Memory B cell (primary cell): ENCODE data around the gene SEMA4C.
"Not testable (repeated sequence)": the region's sequence is repeated elsewhere in the genome, so short reads cannot be mapped to it uniquely, and the experiment has no call there.

ENCODE experiments used
- ATAC-seq: fragments of 150-1000 bp; cut with Tn5 transposase; 2 replicates; pipeline ENCODE4 v1.10.0; 2021; ENCODE audit warnings: low read depth, mild to moderate bottlenecking, moderate library complexity
- DNase-seq, 2 donors: peaks; one replicate each; pipeline ENCODE4 v3.0.0; 2022; ENCODE audit warnings: low spot score in 2 of 2
- H3K27ac Mint-ChIP-seq: one replicate; pipeline ENCODE4 v1.8.0; 2022; ENCODE audit warnings: mild to moderate bottlenecking, moderate library complexity, mixed read lengths
- H3K27me3 Mint-ChIP-seq: one replicate; pipeline ENCODE4 v1.8.0; 2022; ENCODE audit warnings: mixed read lengths
- H3K36me3 Mint-ChIP-seq: one replicate; pipeline ENCODE4 v1.8.0; 2022; ENCODE audit warnings: mild to moderate bottlenecking, mixed read lengths
- H3K4me1 Mint-ChIP-seq: one replicate; pipeline ENCODE4 v1.8.0; 2022; ENCODE audit warnings: mixed read lengths
- H3K4me3 Mint-ChIP-seq: one replicate; pipeline ENCODE4 v1.8.0; 2022; ENCODE audit warnings: mild to moderate bottlenecking, moderate library complexity, mixed read lengths
- H3K9me3 Mint-ChIP-seq: one replicate; pipeline ENCODE4 v1.8.0; 2022; ENCODE audit warnings: mixed read lengths

The SEMA4C gene

GRCh38 chr2:96870626-96871255 is 861 bp upstream of the SEMA4C start:
- no peak for ATAC-seq
- DNase-seq, result no peak
- peak overlapping the region; percentile 82 for H3K4me3 Mint-ChIP-seq
- peaks cover 20% of the 10 kb centered on the region for H3K4me1 Mint-ChIP-seq
- H3K9me3 Mint-ChIP-seq, result no peaks in the 10 kb centered on the region
- no peak overlapping the region for H3K27ac Mint-ChIP-seq
- no peaks in the 10 kb centered on the region for H3K36me3 Mint-ChIP-seq
- peaks cover 7% of the 10 kb centered on the region for H3K27me3 Mint-ChIP-seq

- DNase-seq (no peak), ATAC-seq (no peak)
- H3K4me3 Mint-ChIP-seq, result no peak overlapping the region
- peaks cover 16% of the 10 kb centered on the region for H3K4me1 Mint-ChIP-seq
- no peak overlapping the region for H3K27ac Mint-ChIP-seq
- H3K36me3 Mint-ChIP-seq, result no peaks in the 10 kb centered on the region
- H3K27me3 Mint-ChIP-seq, result peaks cover 10% of the 10 kb centered on the region
- no peaks in the 10 kb centered on the region for H3K9me3 Mint-ChIP-seq
Measured at GRCh38 chr2:96869281-96869821, 529 bp downstream of the SEMA4C start.

- H3K27me3 Mint-ChIP-seq, result peaks cover 10% of the 10 kb centered on the region
- peaks cover 12% of the 10 kb centered on the region for H3K4me1 Mint-ChIP-seq
- ATAC-seq (peak; percentile 32), DNase-seq (peak in 1 of 2 donors; percentile 63)
- H3K36me3 Mint-ChIP-seq, result no peaks in the 10 kb centered on the region
- H3K9me3 Mint-ChIP-seq, result no peaks in the 10 kb centered on the region
- peak overlapping the region; percentile 80 for H3K4me3 Mint-ChIP-seq
- no peak overlapping the region for H3K27ac Mint-ChIP-seq
Measured at GRCh38 chr2:96868555-96869280, 1.2 kb downstream of the SEMA4C start.

GRCh38 chr2:96867756-96868554 is 1.9 kb downstream of the SEMA4C start:
- peaks cover 12% of the 10 kb centered on the region for H3K4me1 Mint-ChIP-seq

GRCh38 chr2:96866986-96867755 is 2.7 kb downstream of the SEMA4C start:
- ATAC-seq (no peak), DNase-seq (no peak)
- Mint-ChIP-seq H3K36me3 (no peaks in the 10 kb centered on the region), H3K9me3 (no peaks in the 10 kb centered on the region), H3K4me1 (peaks cover 12% of the 10 kb centered on the region), H3K4me3 (peak overlapping the region; percentile 80), H3K27ac (no peak overlapping the region), H3K27me3 (peaks cover 11% of the 10 kb centered on the region)

More at GRCh38 chr2:96867756-96868554, 1.9 kb downstream of the SEMA4C start:
- no peaks in the 10 kb centered on the region for H3K9me3 Mint-ChIP-seq
- H3K4me3 Mint-ChIP-seq, result peak overlapping the region; percentile 80
- H3K27ac Mint-ChIP-seq, result no peak overlapping the region
- no peaks in the 10 kb centered on the region for H3K36me3 Mint-ChIP-seq
- peak; percentile 19 for ATAC-seq
- H3K27me3 Mint-ChIP-seq, result peaks cover 11% of the 10 kb centered on the region
- DNase-seq, result no peak

GRCh38 chr2:96866586-96866985 is 3.3 kb downstream of the SEMA4C start:
- Mint-ChIP-seq H3K4me3 (peak overlapping the region; percentile 57), H3K27me3 (peaks cover 11% of the 10 kb centered on the region), H3K36me3 (no peaks in the 10 kb centered on the region), H3K4me1 (peaks cover 12% of the 10 kb centered on the region), H3K9me3 (no peaks in the 10 kb centered on the region), H3K27ac (no peak overlapping the region)
- DNase-seq, result no peak
- ATAC-seq, result no peak

GRCh38 chr2:96866149-96866548 is 3.7 kb downstream of the SEMA4C start:
- ATAC-seq, result no peak
- Mint-ChIP-seq H3K27ac (no peak overlapping the region), H3K4me1 (peaks cover 12% of the 10 kb centered on the region), H3K4me3 (no peak overlapping the region), H3K36me3 (no peaks in the 10 kb centered on the region), H3K9me3 (no peaks in the 10 kb centered on the region), H3K27me3 (peaks cover 11% of the 10 kb centered on the region)
- no peak for DNase-seq

GRCh38 chr2:96865654-96866053 is 4.2 kb downstream of the SEMA4C start:
- no peaks in the 10 kb centered on the region for H3K9me3 Mint-ChIP-seq
- no peak overlapping the region for H3K27ac Mint-ChIP-seq
- DNase-seq (no peak), ATAC-seq (no peak)
- no peak overlapping the region for H3K4me3 Mint-ChIP-seq
- H3K27me3 Mint-ChIP-seq, result peaks cover 10% of the 10 kb centered on the region
- H3K4me1 Mint-ChIP-seq, result peaks cover 9% of the 10 kb centered on the region
- no peaks in the 10 kb centered on the region for H3K36me3 Mint-ChIP-seq

- Mint-ChIP-seq H3K4me3 (no peak overlapping the region), H3K4me1 (peaks cover 7% of the 10 kb centered on the region), H3K27ac (no peak overlapping the region), H3K36me3 (no peaks in the 10 kb centered on the region), H3K9me3 (no peaks in the 10 kb centered on the region), H3K27me3 (peaks cover 9% of the 10 kb centered on the region)
- ATAC-seq, result no peak
- DNase-seq, result no peak
Measured at GRCh38 chr2:96864343-96865091, 5.4 kb downstream of the SEMA4C start.

GRCh38 chr2:96863575-96864342 is 6.1 kb downstream of the SEMA4C start:
- Mint-ChIP-seq H3K27me3 (peaks cover 9% of the 10 kb centered on the region), H3K4me1 (peaks cover 7% of the 10 kb centered on the region), H3K9me3 (no peaks in the 10 kb centered on the region), H3K4me3 (no peak overlapping the region), H3K27ac (no peak overlapping the region), H3K36me3 (no peaks in the 10 kb centered on the region)
- ATAC-seq (no peak), DNase-seq (no peak)

- H3K4me3 Mint-ChIP-seq, H3K4me1 Mint-ChIP-seq, H3K27me3 Mint-ChIP-seq, H3K36me3 Mint-ChIP-seq, H3K9me3 Mint-ChIP-seq, H3K27ac Mint-ChIP-seq, ATAC-seq, DNase-seq: not testable (repeated sequence)
Measured at GRCh38 chr2:96863056-96863455, 6.8 kb downstream of the SEMA4C start.

- H3K27ac Mint-ChIP-seq, result no peak overlapping the region
- no peak overlapping the region for H3K4me3 Mint-ChIP-seq
Measured at GRCh38 chr2:96861074-96861473, 8.8 kb downstream of the SEMA4C start.

More at GRCh38 chr2:96861074-96861473, 8.8 kb downstream of the SEMA4C start:
- H3K36me3 Mint-ChIP-seq, result no peaks in the 10 kb centered on the region
- DNase-seq (no peak), ATAC-seq (no peak)
- H3K4me1 Mint-ChIP-seq, result peaks cover 12% of the 10 kb centered on the region
- peaks cover 7% of the 10 kb centered on the region for H3K27me3 Mint-ChIP-seq
- no peaks in the 10 kb centered on the region for H3K9me3 Mint-ChIP-seq
